NT2/D1 (cell line): ENCODE measurements around the gene SEMA6C.

Source experiments
- SUZ12 ChIP-seq: IDR thresholded peaks from 2 replicates; pipeline ENCODE4 v1.6.1; 2011; ENCODE audit not compliant: insufficient read length, insufficient read depth; ENCODE audit errors: extremely low read depth
- YY1 ChIP-seq: IDR thresholded peaks from 2 replicates; pipeline ENCODE4 v1.6.1; 2011; ENCODE audit not compliant: insufficient read length, insufficient read depth
- ZNF274 ChIP-seq: IDR thresholded peaks from 2 replicates; pipeline ENCODE4 v1.6.1; 2011; ENCODE audit warnings: mild to moderate bottlenecking, low read depth, low read length

GRCh38 chr1:151175863-151176262 is 29.4 kb upstream of the SEMA6C start, which contains the start of gene TMOD4:
- TF ChIP-seq SUZ12 (no peak), ZNF274 (no peak), YY1 (no peak)
